GM19468 (cell line): ENCODE results near the gene IL34.
"Not testable (repeated sequence)": the region's sequence is repeated elsewhere in the genome, so short reads cannot be mapped to it uniquely, and the experiment has no call there.

Experiments used
- ATAC-seq: cut with Tn5 transposase; IDR thresholded peaks from one replicate; pipeline ENCODE4 v1.9.1; 2021; ENCODE audit warnings: mild to moderate bottlenecking, moderate library complexity, moderate number of reproducible peaks; ENCODE audit not compliant: unreplicated experiment; ENCODE audit errors: extremely low read depth

IL34 gene

GRCh38 chr16:70630960-70631745 lies 15.2 kb upstream of the IL34 start:
- no peak for ATAC-seq

GRCh38 chr16:70632273-70632672 lies 14.1 kb upstream of the IL34 start:
- no peak for ATAC-seq

GRCh38 chr16:70633617-70634016 lies 12.7 kb upstream of the IL34 start:
- not testable (repeated sequence) for ATAC-seq

- no peak for ATAC-seq
Observed at GRCh38 chr16:70634861-70635260, 11.5 kb upstream of the IL34 start.

- no peak for ATAC-seq
Observed at GRCh38 chr16:70635336-70636016, 10.9 kb upstream of the IL34 start.

GRCh38 chr16:70638814-70639792 lies 7.3 kb upstream of the IL34 start:
- no peak for ATAC-seq

- ATAC-seq: no peak
Observed at GRCh38 chr16:70642633-70643032, 3.7 kb upstream of the IL34 start.

- not testable (repeated sequence) for ATAC-seq
Observed at GRCh38 chr16:70643264-70643663, 3.1 kb upstream of the IL34 start.

GRCh38 chr16:70644763-70645597 lies 1.4 kb upstream of the IL34 start:
- no peak for ATAC-seq

GRCh38 chr16:70647441-70648359 lies 1.3 kb downstream of the IL34 start:
- no peak for ATAC-seq

- no peak for ATAC-seq
Observed at GRCh38 chr16:70648606-70649005, 2.2 kb downstream of the IL34 start.

GRCh38 chr16:70649300-70649699 lies 2.9 kb downstream of the IL34 start:
- ATAC-seq: no peak

- no peak for ATAC-seq
Observed at GRCh38 chr16:70650216-70650615, 3.9 kb downstream of the IL34 start.

- no peak for ATAC-seq
Observed at GRCh38 chr16:70651524-70651923, 5.2 kb downstream of the IL34 start.

GRCh38 chr16:70652322-70652721 lies 6.0 kb downstream of the IL34 start:
- no peak for ATAC-seq

- no peak for ATAC-seq
Observed at GRCh38 chr16:70653406-70653805, 7.0 kb downstream of the IL34 start.

GRCh38 chr16:70653809-70654771 lies 7.7 kb downstream of the IL34 start:
- no peak for ATAC-seq
